Psoas muscle (tissue), 8 donors: Measurements from ENCODE around the gene CUTC. TPM values are rescaled to one million over a fixed set of nuclear protein-coding genes. Genes with fewer than 3 reads are reported as not detected.
A peak's percentile ranks its signal among the peaks of the same experiment; 100 is the strongest.
"Not testable (repeated sequence)": the region's sequence is repeated elsewhere in the genome, so short reads cannot be mapped to it uniquely, and the experiment has no call there.

Source experiments
- ATAC-seq, 4 donors: fragments of 200-7000 bp; cut with Tn5 transposase; one replicate each; pipeline ENCODE4 v1.9.1; 2020; ENCODE audit warnings: moderate library complexity in 3 of 4, mild to moderate bottlenecking in 2 of 4
- DNase-seq, 2 donors: peaks; one replicate each; pipeline ENCODE4 v3.0.0-alpha.2; 2020
- H3K27ac ChIP-seq: fragments of 200-600 bp; one replicate; pipeline ENCODE4 v1.8.0; 2022
- H3K27me3 ChIP-seq, 3 donors: fragments of 200-600 bp in 1 of 3; one replicate each; pipeline versions ENCODE4 v1.6.1 to v1.8.0; 2013 to 2022; ENCODE audit warnings: low read length in 2 of 3, mild to moderate bottlenecking in 2 of 3, moderate library complexity in 1 of 3; ENCODE audit not compliant: insufficient read depth in 3 of 3
- H3K36me3 ChIP-seq, 2 donors: fragments of 200-600 bp in 1 of 2; one replicate each; pipeline versions ENCODE4 v1.6.1 to v1.8.0; 2013 to 2022; ENCODE audit warnings: low read depth in 1 of 2, mild to moderate bottlenecking in 1 of 2, moderate library complexity in 1 of 2; ENCODE audit not compliant: insufficient read depth in 1 of 2
- H3K4me1 ChIP-seq: fragments of 200-600 bp; one replicate; pipeline ENCODE4 v1.8.0; 2022
- H3K4me3 ChIP-seq: fragments of 200-600 bp; one replicate; pipeline ENCODE4 v1.8.0; 2022; ENCODE audit warnings: mild to moderate bottlenecking
- H3K9me3 ChIP-seq: fragments of 200-600 bp; one replicate; pipeline ENCODE4 v1.8.0; 2022
- WGBS, 3 donors: extraction: QIAGEN DNeasy Blood & Tissue Kit; methylation state at CpG; one replicate each; pipeline versions ENCODE4 v1.1.6 to v1.1.7; 2013; 5-methylcytosine and 5-hydroxymethylcytosine counted together
- intact Hi-C, 2 donors: fragments of 100-400 bp; cut with DNase I; formaldehyde crosslinking; loops; one replicate each; pipeline versions ENCODE4 v1.11.0 to v1.14.2; 2022
- polyA plus RNA-seq, 3 donors: library from polyadenylated mRNA; stranded (reverse); fragments of 200-250 nt; gene quantifications; one replicate each; pipeline ENCODE4 v1.2.3, GENCODE V29; 2013
- total RNA-seq, 4 donors: library from RNA; stranded (reverse); fragmentation: NEBNext Ultra II Directional in 2 of 4; extraction: Animal tissue kit (Norgen Biotek cat#: 25700) in 2 of 4; gene quantifications; one replicate each; pipeline versions ENCODE4 v1.2.1 to v1.2.4, GENCODE V29; 2021 to 2023
- TF ChIP-seq, protein P1 (sequence below): fragments of 200-600 bp; IDR thresholded peaks from one replicate; pipeline ENCODE4 v1.8.0; 2022; ENCODE audit warnings: antibody characterized with exemption
- donor health status: healthy with polysubstance abuse.
- donor health status: DM: no; HTN: no; CAD: no; lungs with moderate emphysema.
- donor health status: Bipolar disorder and iron deficiency.
- donor health status: healthy.
- donor health status: DM: yes; HTN: yes; CAD: no.
- donor health status: DM: no; HTN: no; CAD: no.
- donor health status: DM: no; HTN: no; CAD: no.
- donor health status: DM: yes; HTN: yes; CAD: no.

CUTC gene
- total and polyA plus RNA-seq, 7 donors, result 52.8 to 179 (median 132) TPM

DNA sequence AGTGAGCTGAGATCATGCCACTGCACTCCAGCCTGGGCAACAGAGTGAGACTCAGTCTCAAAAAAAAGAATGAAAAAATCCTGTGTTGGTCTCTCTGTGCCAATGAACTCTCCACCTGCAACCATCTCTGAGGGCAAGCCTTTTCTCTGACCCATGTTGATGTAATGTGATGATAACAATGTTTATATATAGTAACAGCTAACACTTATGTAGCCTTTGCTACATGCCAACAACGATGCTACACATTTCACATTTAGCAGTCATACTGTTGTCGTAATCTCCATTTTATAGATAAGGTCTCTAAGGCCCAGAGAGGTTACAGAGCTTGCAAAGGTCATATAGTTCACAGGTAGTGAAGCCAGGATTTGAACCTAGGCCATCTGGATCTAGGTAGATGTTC, 11.6 kb upstream of the CUTC start:
- Histone ChIP-seq H3K9me3 (no peaks in the 10 kb centered on the region), H3K4me3 (no peak overlapping the region), H3K27ac (peak overlapping the region; percentile 34), H3K4me1 (no peaks in the 10 kb centered on the region), H3K27me3 (no peaks in the 10 kb centered on the region), H3K36me3 (peaks cover 14 to 100% of the 10 kb centered on the region in 2 donors)
- ATAC-seq, result peak in 3 of 4 donors; percentile 61 to 88 (median 65)
- WGBS, 3 donors, result 40 to 67% (median 49%) methylated on average over 2 of the region's 2 CpGs
- intact Hi-C loops, result no loop called here
- no peak for DNase-seq
- TF ChIP-seq, protein P1, sequence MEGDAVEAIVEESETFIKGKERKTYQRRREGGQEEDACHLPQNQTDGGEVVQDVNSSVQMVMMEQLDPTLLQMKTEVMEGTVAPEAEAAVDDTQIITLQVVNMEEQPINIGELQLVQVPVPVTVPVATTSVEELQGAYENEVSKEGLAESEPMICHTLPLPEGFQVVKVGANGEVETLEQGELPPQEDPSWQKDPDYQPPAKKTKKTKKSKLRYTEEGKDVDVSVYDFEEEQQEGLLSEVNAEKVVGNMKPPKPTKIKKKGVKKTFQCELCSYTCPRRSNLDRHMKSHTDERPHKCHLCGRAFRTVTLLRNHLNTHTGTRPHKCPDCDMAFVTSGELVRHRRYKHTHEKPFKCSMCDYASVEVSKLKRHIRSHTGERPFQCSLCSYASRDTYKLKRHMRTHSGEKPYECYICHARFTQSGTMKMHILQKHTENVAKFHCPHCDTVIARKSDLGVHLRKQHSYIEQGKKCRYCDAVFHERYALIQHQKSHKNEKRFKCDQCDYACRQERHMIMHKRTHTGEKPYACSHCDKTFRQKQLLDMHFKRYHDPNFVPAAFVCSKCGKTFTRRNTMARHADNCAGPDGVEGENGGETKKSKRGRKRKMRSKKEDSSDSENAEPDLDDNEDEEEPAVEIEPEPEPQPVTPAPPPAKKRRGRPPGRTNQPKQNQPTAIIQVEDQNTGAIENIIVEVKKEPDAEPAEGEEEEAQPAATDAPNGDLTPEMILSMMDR, result no peak

DNA sequence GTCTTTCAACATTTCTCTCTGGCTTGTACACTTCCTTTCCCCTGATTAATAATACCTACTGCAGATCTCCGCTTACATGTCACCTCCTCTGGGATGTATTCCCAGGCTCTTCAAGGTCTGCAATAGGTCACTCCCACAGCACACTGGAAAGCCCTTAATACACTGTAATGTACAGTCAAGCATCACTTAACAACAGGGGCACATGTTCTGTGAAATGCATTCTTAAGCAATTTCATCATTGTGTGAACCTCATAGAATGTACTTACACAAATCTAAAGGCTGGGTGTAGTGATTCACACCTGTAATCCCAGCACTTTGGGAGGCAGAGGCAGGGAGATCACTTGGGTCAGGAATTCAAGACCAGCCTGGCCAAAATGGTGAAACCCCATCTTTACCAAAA, 2.0 kb upstream of the CUTC start:
- intact Hi-C loops, result no loop called here

DNA sequence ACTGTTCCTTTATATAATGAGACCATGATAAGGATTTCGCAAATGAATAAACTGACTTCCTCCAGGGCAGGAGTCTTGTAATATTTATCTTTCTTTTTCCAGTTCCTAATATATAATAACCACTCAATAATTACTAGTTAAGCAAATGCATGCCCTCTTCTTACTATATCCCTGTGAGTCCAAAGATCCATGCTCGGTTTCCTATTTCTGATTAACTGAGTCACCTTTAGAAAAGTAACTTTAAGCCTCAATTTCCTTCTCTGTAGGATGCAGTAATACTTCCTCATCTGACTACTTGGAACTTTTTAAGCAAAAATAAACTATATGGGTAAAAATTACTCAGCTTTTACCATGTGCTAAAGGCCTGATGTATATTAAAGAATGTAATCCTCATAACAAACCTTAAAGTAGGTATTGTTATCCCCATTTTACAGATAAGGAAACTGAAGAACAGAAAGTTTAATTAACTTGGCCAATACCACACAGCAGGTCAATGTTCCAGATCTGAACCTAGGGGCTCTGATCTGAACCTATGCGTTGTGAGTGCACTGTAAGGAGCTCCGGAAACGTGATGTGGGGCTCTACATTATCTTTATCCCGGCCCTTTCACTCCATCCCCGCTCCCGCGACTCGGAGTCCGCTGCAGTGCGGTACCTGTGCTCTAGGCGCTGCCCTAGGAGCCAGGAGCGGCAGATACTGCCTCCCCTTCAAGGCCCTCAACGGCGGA, 565 bp upstream of the CUTC start:
- DNase-seq, result no peak
- peaks cover 44% of the 10 kb centered on the region for H3K4me1 ChIP-seq
- WGBS, 3 donors, result 6 to 8% (median 7%) methylated on average over 16 of the region's 16 CpGs
- H3K9me3 ChIP-seq, result no peaks in the 10 kb centered on the region
- no peak for ATAC-seq
- peak overlapping the region; percentile 98 for H3K27ac ChIP-seq
- peaks cover 2 to 40% of the 10 kb centered on the region in 2 donors for H3K36me3 ChIP-seq
- H3K4me3 ChIP-seq, result peak overlapping the region; percentile 95
- H3K27me3 ChIP-seq, result no peaks in the 10 kb centered on the region
- intact Hi-C loops, result loop anchor here in 1 of 2 donors (1.0 to 2.0 kb wide), 2 partner anchors 39 to 110 kb away; no protein-coding TSS in a partner anchor
- TF ChIP-seq, protein P1, result no peak

More for the DNA sequence above, 2.0 kb upstream of the CUTC start:
- DNase-seq (no peak), ATAC-seq (no peak)
- TF ChIP-seq, protein P1, result no peak
- Histone ChIP-seq H3K27me3 (no peaks in the 10 kb centered on the region), H3K27ac (no peak overlapping the region), H3K4me3 (no peak overlapping the region), H3K4me1 (peaks cover 34% of the 10 kb centered on the region), H3K36me3 (peaks cover 2 to 46% of the 10 kb centered on the region in 2 donors), H3K9me3 (no peaks in the 10 kb centered on the region)
- WGBS, 3 donors, result 53 to 71% (median 63%) methylated on average over 1 of the region's 1 CpG

DNA sequence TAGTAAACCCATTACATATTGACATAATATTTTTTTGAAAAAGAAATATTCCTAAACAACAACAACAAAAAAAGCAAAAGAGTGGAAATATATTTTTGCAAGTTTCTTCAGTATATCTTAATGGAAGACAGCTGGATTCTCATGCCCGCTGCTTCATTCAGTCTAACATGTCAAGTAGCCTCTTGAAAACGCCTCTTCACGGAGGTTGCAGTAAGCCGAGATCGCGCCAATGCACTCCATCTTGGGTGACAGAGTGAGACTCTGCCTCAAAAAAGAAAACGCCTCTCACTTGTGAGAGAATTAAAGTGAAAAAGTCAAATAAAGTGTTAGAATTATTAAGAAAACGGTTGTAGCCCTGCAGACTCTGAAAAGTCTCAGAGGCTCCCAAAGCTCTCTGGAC, 1.3 kb downstream of the CUTC start:
- ATAC-seq, result peak in 3 of 4 donors; percentile 21 to 47 (median 25)
- TF ChIP-seq, protein P1, result no peak
- DNase-seq, result no peak
- Histone ChIP-seq H3K4me1 (peaks cover 54% of the 10 kb centered on the region), H3K27ac (peak overlapping the region; percentile 98), H3K36me3 (peaks cover 0 to 37% of the 10 kb centered on the region in 2 donors), H3K9me3 (no peaks in the 10 kb centered on the region), H3K27me3 (no peaks in the 10 kb centered on the region), H3K4me3 (peak overlapping the region; percentile 95)
- intact Hi-C loops, result loop anchor here in 1 of 2 donors (2.0 kb wide), 1 partner anchor 37 kb away; no protein-coding TSS in a partner anchor
- 32 to 57% (median 34%) methylated on average over 8 of the region's 8 CpGs for WGBS, 3 donors

DNA sequence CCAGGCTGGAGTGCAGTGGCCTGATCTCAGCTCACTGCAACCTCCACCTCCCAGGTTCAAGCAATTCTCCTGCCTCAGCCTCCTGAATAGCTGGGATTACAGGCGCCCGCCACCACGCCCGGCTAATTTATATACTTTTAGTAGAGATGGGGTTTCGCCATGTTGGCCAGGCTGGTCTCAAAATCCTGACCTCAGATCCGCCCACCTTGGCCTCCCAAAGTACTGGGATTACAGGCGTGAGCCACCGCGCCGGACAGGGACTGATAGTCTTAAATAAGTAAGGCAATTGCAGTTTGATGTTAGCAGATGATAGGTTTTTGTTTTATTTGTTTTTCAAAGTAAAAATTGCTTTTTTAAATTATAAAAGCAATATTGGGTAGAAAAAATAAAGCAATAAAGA, 2.1 kb downstream of the CUTC start:
- Histone ChIP-seq H3K4me3 (peak overlapping the region; percentile 95), H3K36me3 (peaks cover 0 to 37% of the 10 kb centered on the region in 2 donors), H3K4me1 (peaks cover 54% of the 10 kb centered on the region), H3K27ac (peak overlapping the region; percentile 98)
- WGBS, 3 donors, result 49 to 90% (median 58%) methylated on average over 10 of the region's 10 CpGs
- H3K27me3 ChIP-seq, ATAC-seq, intact Hi-C loops, H3K9me3 ChIP-seq: not testable (repeated sequence)
- peak in 1 of 2 donors; percentile 18 for DNase-seq
